Measurements from ENCODE around the gene TREML4. TPM values are rescaled to one million over a fixed set of nuclear protein-coding genes. Genes with fewer than 3 reads are reported as not detected.

The TREML4 gene
- total and polyA plus RNA-seq, 10 of the 15 experiments (the other 5 are each of a cell fraction or from before 2014, with no cell fraction given) = not detected

DNA sequence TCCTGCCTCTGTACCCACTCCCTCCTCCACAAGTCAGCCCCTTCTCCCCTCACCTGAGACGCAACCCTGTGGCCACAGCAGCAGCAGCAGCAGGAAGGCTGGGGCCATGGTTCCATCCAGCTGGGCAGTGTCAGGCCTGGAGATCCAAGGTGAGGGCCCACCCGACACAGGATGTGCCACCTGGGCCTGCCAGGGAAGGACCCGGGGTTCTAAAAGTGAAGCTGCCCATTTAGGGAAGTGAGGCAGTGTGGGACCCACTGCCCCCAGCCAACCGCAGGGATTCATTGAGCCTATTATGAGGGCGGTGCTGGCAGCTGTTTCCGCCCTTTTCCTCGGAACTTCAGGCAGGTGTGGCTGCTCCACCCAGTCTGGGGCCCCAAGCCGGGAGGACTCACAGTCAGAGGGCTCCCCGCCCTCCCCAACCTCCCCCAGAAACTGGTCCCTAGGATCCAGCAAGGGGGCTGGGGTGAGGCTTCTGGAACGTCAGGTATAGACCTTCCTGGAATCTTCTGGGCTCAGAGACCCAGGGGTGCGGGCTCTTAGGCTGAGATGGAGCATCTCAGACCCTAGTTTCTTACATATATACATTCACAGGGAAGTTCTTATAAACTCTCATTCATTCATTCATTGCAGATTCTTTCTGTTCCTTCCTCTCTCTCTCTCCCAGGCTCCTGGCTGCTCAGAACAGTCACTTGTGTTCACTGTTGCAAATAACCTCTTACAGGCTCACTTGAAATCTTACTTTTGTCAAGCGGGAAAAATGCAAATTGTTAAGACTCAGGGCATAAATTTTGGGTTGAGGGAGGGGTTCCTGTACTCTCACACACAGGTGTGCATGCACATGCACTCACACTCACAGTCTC, 27.0 kb upstream of the TREML4 start, which contains the start of gene TREML2 (continued):
- TF ChIP-seq, protein P1, sequence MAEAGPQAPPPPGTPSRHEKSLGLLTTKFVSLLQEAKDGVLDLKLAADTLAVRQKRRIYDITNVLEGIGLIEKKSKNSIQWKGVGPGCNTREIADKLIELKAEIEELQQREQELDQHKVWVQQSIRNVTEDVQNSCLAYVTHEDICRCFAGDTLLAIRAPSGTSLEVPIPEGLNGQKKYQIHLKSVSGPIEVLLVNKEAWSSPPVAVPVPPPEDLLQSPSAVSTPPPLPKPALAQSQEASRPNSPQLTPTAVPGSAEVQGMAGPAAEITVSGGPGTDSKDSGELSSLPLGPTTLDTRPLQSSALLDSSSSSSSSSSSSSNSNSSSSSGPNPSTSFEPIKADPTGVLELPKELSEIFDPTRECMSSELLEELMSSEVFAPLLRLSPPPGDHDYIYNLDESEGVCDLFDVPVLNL (IDR thresholded peaks at IDR 0.05; ENCODE audit: low read depth, low read length) = no peak
- 0 out of 2 replicates have a peak, but pooled peaks have one; percentile 32 for TF ChIP-seq POLR2A (IDR thresholded peaks at IDR 0.05; ENCODE audit: low read depth, low read length)
- TF ChIP-seq IKZF2 (IDR thresholded peaks at IDR 0.05) = peak; percentile 47 to 52; a peak in 3 of 4 replicates
- peak; percentile 45; the same call in 1 of the 2 replicates for TF ChIP-seq GATAD2B (conservative IDR thresholded peaks at IDR 0.05; ENCODE audit: low read depth)
- peak; percentile 72 for TF ChIP-seq IKZF1 (conservative IDR thresholded peaks at IDR 0.05)
- 0 out of 2 replicates have a peak, but pooled peaks have one; percentile 13 for TF ChIP-seq PAX5 (IDR thresholded peaks at IDR 0.05; ENCODE audit: borderline replicate concordance, low read depth, low read length)
- TF ChIP-seq STAT1 (conservative IDR thresholded peaks at IDR 0.05) = no peak
- TF ChIP-seq HDGF (IDR thresholded peaks at IDR 0.05) = peak; percentile 76; the same call in 1 of the 2 replicates
- TF ChIP-seq ZNF24 (IDR thresholded peaks at IDR 0.05) = peak; percentile 70
- TF ChIP-seq, protein P2, sequence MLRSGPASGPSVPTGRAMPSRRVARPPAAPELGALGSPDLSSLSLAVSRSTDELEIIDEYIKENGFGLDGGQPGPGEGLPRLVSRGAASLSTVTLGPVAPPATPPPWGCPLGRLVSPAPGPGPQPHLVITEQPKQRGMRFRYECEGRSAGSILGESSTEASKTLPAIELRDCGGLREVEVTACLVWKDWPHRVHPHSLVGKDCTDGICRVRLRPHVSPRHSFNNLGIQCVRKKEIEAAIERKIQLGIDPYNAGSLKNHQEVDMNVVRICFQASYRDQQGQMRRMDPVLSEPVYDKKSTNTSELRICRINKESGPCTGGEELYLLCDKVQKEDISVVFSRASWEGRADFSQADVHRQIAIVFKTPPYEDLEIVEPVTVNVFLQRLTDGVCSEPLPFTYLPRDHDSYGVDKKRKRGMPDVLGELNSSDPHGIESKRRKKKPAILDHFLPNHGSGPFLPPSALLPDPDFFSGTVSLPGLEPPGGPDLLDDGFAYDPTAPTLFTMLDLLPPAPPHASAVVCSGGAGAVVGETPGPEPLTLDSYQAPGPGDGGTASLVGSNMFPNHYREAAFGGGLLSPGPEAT (IDR thresholded peaks at IDR 0.05; ENCODE audit: low read depth) = 0 out of 2 replicates have a peak, but pooled peaks have one; percentile 37
- 0 out of 4 replicates have a peak, but pooled peaks of 1 of the 2 experiments have one; percentile 20 for TF ChIP-seq BHLHE40 (IDR thresholded peaks at IDR 0.05; ENCODE audit: borderline replicate concordance in 1 of 2, low read depth in 2 of 2, low read length in 1 of 2)
- peak; percentile 76 for TF ChIP-seq RUNX3 (IDR thresholded peaks at IDR 0.05; ENCODE audit: low read length)
- 0 out of 2 replicates have a peak, but pooled peaks have one; percentile 16 for TF ChIP-seq DPF2 (IDR thresholded peaks at IDR 0.05)
- TF ChIP-seq TCF12 (IDR thresholded peaks at IDR 0.05; ENCODE audit: low read depth, low read length) = peak; percentile 73; the same call in 1 of the 2 replicates
- 0 out of 2 replicates have a peak, but pooled peaks have one; percentile 43 for TF ChIP-seq TCF3 (IDR thresholded peaks at IDR 0.05; ENCODE audit: borderline replicate concordance, insufficient read depth, low read depth, low read length)
